ENCODE results near the gene ANP32A. TPM values are rescaled to one million over a fixed set of nuclear protein-coding genes. Genes with fewer than 3 reads are reported as not detected.
A peak's percentile ranks its signal among the peaks of the same experiment; 100 is the strongest.

The ANP32A gene
- total RNA-seq, 1 donor from 2014 or later = 222 TPM

DNA sequence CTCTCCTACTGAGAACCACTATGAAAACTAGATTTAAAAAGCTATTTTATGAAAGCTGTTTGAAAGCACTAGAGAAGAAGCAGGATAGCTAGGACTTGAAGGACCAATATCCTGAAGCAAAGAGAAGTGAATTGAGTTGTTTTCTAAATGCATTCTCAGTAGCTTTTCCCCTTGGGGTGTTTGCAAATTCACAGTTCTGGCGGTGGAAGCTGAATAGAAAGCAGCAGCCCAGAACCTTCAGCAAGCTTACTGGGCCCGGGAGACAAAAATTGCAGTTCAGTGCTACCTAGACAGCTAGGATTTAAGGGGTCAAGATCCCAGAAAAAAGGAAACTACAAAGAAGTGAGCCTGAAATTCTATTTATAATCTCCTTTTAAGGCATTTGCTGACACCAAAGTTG is 31.3 kb upstream of the ANP32A start:
- Mint-ChIP-seq H3K27ac (no peak overlapping the region), H3K27me3 (peaks cover 14% of the 10 kb centered on the region), H3K4me1 (ENCODE audit: unreplicated experiment) (peaks cover 4% of the 10 kb centered on the region), H3K9me3 (peaks cover 4% of the 10 kb centered on the region), H3K36me3 (no peaks in the 10 kb centered on the region), H3K4me3 (no peak overlapping the region)
- no peak for DNase-seq (ENCODE audit: extremely low spot score, unreplicated experiment)
- TF ChIP-seq, protein P1, sequence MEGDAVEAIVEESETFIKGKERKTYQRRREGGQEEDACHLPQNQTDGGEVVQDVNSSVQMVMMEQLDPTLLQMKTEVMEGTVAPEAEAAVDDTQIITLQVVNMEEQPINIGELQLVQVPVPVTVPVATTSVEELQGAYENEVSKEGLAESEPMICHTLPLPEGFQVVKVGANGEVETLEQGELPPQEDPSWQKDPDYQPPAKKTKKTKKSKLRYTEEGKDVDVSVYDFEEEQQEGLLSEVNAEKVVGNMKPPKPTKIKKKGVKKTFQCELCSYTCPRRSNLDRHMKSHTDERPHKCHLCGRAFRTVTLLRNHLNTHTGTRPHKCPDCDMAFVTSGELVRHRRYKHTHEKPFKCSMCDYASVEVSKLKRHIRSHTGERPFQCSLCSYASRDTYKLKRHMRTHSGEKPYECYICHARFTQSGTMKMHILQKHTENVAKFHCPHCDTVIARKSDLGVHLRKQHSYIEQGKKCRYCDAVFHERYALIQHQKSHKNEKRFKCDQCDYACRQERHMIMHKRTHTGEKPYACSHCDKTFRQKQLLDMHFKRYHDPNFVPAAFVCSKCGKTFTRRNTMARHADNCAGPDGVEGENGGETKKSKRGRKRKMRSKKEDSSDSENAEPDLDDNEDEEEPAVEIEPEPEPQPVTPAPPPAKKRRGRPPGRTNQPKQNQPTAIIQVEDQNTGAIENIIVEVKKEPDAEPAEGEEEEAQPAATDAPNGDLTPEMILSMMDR (conservative IDR thresholded peaks at IDR 0.05) = no peak

DNA sequence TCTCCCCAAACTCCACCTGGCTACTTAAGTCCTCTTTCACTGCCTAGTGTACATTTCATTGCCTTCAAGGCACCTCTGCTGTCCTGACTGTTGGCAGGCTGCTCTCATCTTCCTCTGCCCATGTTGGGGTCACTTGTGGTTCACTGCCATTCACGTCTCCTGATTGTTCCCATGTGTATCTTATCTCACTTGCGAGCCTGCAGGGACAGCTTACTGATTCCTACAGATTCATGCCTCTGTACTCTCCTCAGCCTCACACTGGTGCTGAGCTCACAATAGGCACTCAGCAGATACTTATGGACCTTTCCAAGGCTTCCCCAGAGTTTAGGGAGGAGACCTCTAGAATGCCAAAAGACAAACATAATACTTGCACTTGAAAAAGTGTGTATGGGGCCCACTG is 28.8 kb upstream of the ANP32A start:
- Mint-ChIP-seq H3K36me3 (no peaks in the 10 kb centered on the region), H3K4me3 (no peak overlapping the region), H3K9me3 (no peaks in the 10 kb centered on the region), H3K4me1 (ENCODE audit: unreplicated experiment) (peaks cover 4% of the 10 kb centered on the region), H3K27ac (no peak overlapping the region), H3K27me3 (peaks cover 23% of the 10 kb centered on the region)
- no peak for DNase-seq (ENCODE audit: extremely low spot score, unreplicated experiment)
- TF ChIP-seq, protein P1 (conservative IDR thresholded peaks at IDR 0.05) = no peak

DNA sequence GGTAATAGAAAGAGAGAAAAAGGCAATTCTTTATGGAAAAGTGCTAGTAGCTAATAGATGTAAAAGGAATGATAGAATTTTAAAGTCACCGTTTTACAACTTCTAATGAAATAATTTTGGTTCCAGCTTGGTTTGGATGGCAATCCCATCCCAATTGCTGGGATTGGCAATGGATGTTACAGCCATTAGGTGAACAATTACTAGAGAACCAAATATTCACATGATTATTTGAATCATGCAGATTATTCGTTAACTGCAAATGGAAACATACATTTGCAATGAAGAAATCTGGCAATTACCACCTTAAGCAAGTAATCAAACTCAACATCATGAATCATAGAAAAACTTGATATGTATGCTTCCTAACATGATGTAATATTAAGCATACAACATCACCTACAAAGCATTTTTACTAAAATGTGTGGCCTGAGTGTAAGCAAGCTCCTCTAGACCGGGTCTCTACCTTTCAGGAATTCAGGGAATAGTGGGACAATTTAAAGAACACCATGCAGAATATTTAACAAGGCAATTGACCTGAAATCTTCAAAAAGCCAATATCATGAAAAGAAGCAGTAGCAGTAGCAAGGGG is 26.2 kb upstream of the ANP32A start:
- H3K4me1 Mint-ChIP-seq (ENCODE audit: unreplicated experiment) = peaks cover 8% of the 10 kb centered on the region
- TF ChIP-seq, protein P1 (conservative IDR thresholded peaks at IDR 0.05) = no peak
- no peaks in the 10 kb centered on the region for H3K36me3 Mint-ChIP-seq
- H3K4me3 Mint-ChIP-seq = no peak overlapping the region
- peaks cover 47% of the 10 kb centered on the region for H3K27me3 Mint-ChIP-seq
- no peak overlapping the region for H3K27ac Mint-ChIP-seq
- DNase-seq (ENCODE audit: extremely low spot score, unreplicated experiment) = no peak
- H3K9me3 Mint-ChIP-seq = no peaks in the 10 kb centered on the region

DNA sequence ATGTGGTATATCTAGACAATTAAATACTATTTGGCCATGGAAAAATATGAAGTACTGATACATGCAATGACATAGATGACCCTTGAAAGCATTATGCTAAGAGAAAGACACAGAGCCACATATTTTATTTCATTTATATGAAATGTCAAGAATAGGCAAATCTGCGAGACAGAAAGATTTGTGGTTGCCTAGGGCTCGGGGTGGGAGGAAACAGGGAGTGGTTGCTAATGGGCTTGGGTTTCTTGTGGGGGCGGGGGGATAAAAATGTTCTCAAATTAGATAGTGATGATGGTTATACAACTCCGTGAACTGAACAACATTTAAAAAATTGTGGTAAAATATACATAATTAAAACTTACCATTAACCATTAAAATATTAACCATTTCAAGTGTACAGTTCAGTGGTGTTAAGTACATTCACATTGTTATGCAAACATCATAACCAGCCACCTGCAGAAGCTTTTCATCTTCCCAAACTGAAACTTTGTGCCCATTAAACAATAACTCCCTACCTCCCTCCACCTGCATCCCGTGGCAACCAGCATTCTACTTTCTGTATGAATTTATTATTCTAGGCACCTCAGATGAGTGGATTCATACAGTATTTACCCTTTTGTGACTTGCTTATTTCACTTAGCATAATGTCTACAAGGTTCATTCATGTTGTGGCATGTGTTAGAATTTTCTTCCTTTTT is 24.3 kb upstream of the ANP32A start:
- Mint-ChIP-seq H3K4me1 (ENCODE audit: unreplicated experiment) (peaks cover 8% of the 10 kb centered on the region), H3K4me3 (no peak overlapping the region), H3K36me3 (no peaks in the 10 kb centered on the region), H3K27ac (no peak overlapping the region), H3K9me3 (no peaks in the 10 kb centered on the region), H3K27me3 (peaks cover 64% of the 10 kb centered on the region)
- DNase-seq (ENCODE audit: extremely low spot score, unreplicated experiment) = no peak
- TF ChIP-seq, protein P1 (conservative IDR thresholded peaks at IDR 0.05) = no peak

DNA sequence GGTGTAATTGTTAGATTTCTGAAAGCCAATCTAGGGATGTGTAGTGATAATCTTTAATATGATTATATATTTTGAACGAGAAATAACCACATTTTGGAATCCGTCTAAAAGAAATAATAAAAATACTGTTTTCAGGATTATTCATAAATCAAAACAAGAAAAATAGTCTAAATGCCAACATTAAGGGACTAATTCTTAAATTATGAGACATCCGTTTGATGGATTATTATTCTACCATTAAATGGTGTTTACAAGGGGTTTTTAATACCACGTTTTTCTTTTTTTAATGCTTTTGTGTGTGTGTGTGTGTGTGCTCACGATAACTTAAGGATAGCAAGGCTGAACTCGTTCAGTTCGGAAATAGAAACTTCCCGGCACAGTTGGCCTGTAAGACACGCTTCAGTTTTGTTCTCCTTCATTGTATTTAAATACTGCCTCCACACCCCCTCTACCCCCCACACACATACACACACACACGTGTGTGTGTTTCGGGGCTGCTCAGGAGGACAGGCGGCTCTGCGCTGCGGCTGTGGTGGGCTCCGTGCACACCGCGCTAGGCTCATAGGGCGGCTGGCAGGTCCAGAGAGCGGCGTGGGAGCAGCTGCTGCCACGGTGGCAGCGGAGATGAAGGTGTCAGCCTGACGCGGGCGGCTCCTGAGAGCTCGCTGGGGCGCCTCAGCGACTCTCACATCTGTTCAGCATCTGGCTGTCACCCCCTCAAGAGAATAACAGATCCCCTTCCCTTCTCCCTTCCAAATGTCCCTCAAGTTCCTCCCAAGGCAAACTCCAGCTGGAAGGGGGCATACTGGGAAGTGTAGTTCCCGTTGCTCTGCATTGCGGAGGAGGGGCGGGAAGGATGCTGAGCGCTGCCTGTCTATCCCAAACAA is 23.0 kb upstream of the ANP32A start:
- TF ChIP-seq, protein P1 (conservative IDR thresholded peaks at IDR 0.05) = no peak
- peaks cover 67% of the 10 kb centered on the region for H3K27me3 Mint-ChIP-seq
- H3K9me3 Mint-ChIP-seq = no peaks in the 10 kb centered on the region
- H3K27ac Mint-ChIP-seq = peak overlapping the region; percentile 41
- DNase-seq (ENCODE audit: extremely low spot score, unreplicated experiment) = no peak
- peak overlapping the region; percentile 81 for H3K4me3 Mint-ChIP-seq
- H3K4me1 Mint-ChIP-seq (ENCODE audit: unreplicated experiment) = peaks cover 4% of the 10 kb centered on the region
- H3K36me3 Mint-ChIP-seq = no peaks in the 10 kb centered on the region
